Mucosa of descending colon (tissue), 3 donors: ENCODE measurements around the gene UPK1A. TPM values are rescaled to one million over a fixed set of nuclear protein-coding genes. Genes with fewer than 3 reads are reported as not detected.
A peak's percentile ranks its signal among the peaks of the same experiment; 100 is the strongest.

ENCODE experiments used
- ATAC-seq: fragments of 200-7000 bp; cut with Tn5 transposase; one replicate; pipeline ENCODE4 v1.9.1; 2020; ENCODE audit warnings: mild to moderate bottlenecking, moderate library complexity
- DNase-seq, 3 donors: peaks; one replicate each; pipeline ENCODE4 v3.0.0-alpha.2; 2020
- H3K36me3 ChIP-seq: fragments of 200-600 bp; one replicate; pipeline ENCODE4 v1.8.0; 2021; ENCODE audit warnings: low read depth, mild to moderate bottlenecking
- H3K4me1 ChIP-seq: fragments of 200-600 bp; one replicate; pipeline ENCODE4 v1.8.0; 2021; ENCODE audit warnings: low read depth, mild to moderate bottlenecking
- H3K4me3 ChIP-seq: fragments of 200-600 bp; one replicate; pipeline ENCODE4 v1.8.0; 2021; ENCODE audit warnings: mild to moderate bottlenecking
- H3K9me3 ChIP-seq: fragments of 200-600 bp; one replicate; pipeline ENCODE4 v1.8.0; 2021; ENCODE audit warnings: mild to moderate bottlenecking
- CTCF ChIP-seq: fragments of 200-600 bp; IDR thresholded peaks from one replicate; pipeline ENCODE4 v1.8.0; 2022; ENCODE audit warnings: antibody characterized with exemption, mild to moderate bottlenecking
- intact Hi-C, 2 donors: fragments of 100-400 bp; cut with DNase I in 1 of 2; cut with micrococcal nuclease in 1 of 2; formaldehyde crosslinking; loops; one replicate each; pipeline versions ENCODE4 v1.11.0 to v1.11.1; 2022; cut with DNase I, micrococcal nuclease
- total RNA-seq, 3 donors: library from RNA; stranded (reverse); fragmentation: NEBNext Ultra II Directional in 2 of 3; extraction: Animal tissue kit (Norgen Biotek cat#: 25700) in 2 of 3; gene quantifications; one replicate each; pipeline versions ENCODE4 v1.2.1 to v1.2.4, GENCODE V29; 2021 to 2023
- donor health status: DM: no; HTN: no; CAD: no; lungs with moderate emphysema.
- donor health status: DM: no; HTN: no; CAD: no.
- donor health status: DM: no; HTN: yes; CAD: no.

UPK1A gene
- total RNA-seq, 3 donors from 2014 or later, result not detected

GRCh38 chr19:35655600-35655999 lies 10.7 kb upstream of the UPK1A start:
- peaks cover 21% of the 10 kb centered on the region for H3K36me3 ChIP-seq
- no peak overlapping the region for H3K4me3 ChIP-seq
- DNase-seq (no peak), ATAC-seq (no peak)
- TF ChIP-seq CTCF, result no peak
- intact Hi-C loops, result no loop called here
- no peaks in the 10 kb centered on the region for H3K9me3 ChIP-seq
- no peaks in the 10 kb centered on the region for H3K4me1 ChIP-seq

- Histone ChIP-seq H3K36me3 (peaks cover 21% of the 10 kb centered on the region), H3K9me3 (no peaks in the 10 kb centered on the region), H3K4me1 (no peaks in the 10 kb centered on the region), H3K4me3 (no peak overlapping the region)
- no peak for TF ChIP-seq CTCF
- intact Hi-C loops, result no loop called here
- no peak for ATAC-seq
- no peak for DNase-seq
These were observed 9.6 kb upstream of the UPK1A start for GRCh38 chr19:35656700-35657099.

GRCh38 chr19:35657904-35658700 lies 8.2 kb upstream of the UPK1A start:
- Histone ChIP-seq H3K4me1 (no peaks in the 10 kb centered on the region), H3K36me3 (peaks cover 21% of the 10 kb centered on the region), H3K4me3 (no peak overlapping the region), H3K9me3 (no peaks in the 10 kb centered on the region)
- no peak for TF ChIP-seq CTCF
- DNase-seq (no peak), ATAC-seq (peak; percentile 40)
- intact Hi-C loops, result no loop called here

- no peak for ATAC-seq
- intact Hi-C loops, result no loop called here
- Histone ChIP-seq H3K36me3 (peaks cover 4% of the 10 kb centered on the region), H3K4me1 (no peaks in the 10 kb centered on the region), H3K9me3 (no peaks in the 10 kb centered on the region), H3K4me3 (no peak overlapping the region)
- no peak for DNase-seq
- TF ChIP-seq CTCF, result no peak
These were observed 4.3 kb upstream of the UPK1A start for GRCh38 chr19:35661995-35662340.

GRCh38 chr19:35663981-35664380 lies 2.3 kb upstream of the UPK1A start:
- no peak for TF ChIP-seq CTCF
- no peaks in the 10 kb centered on the region for H3K4me1 ChIP-seq
- no peaks in the 10 kb centered on the region for H3K9me3 ChIP-seq
- H3K4me3 ChIP-seq, result no peak overlapping the region
- ATAC-seq (no peak), DNase-seq (no peak)
- no peaks in the 10 kb centered on the region for H3K36me3 ChIP-seq
- intact Hi-C loops, result no loop called here

- ATAC-seq, result no peak
- Histone ChIP-seq H3K9me3 (no peaks in the 10 kb centered on the region), H3K36me3 (no peaks in the 10 kb centered on the region), H3K4me1 (no peaks in the 10 kb centered on the region), H3K4me3 (no peak overlapping the region)
- intact Hi-C loops, result no loop called here
- no peak for TF ChIP-seq CTCF
- no peak for DNase-seq
These were observed 1.2 kb upstream of the UPK1A start for GRCh38 chr19:35665157-35665556.
